K562 (cell line): ENCODE data around the gene FSTL3. TPM values are rescaled to one million over a fixed set of nuclear protein-coding genes. Genes with fewer than 3 reads are reported as not detected.

Source experiments
- ATAC-seq: fragments of 200-7000 bp; cut with Tn5 transposase; 3 replicates; pipeline ENCODE4 v1.9.1; 2020; ENCODE audit warnings: moderate library complexity
- BruUV-seq: library from RNA; stranded (reverse); fragments of 400-500 nt; replicated peaks from 2 replicates; lab custom pipeline; 2021; lab: Mats Ljungman, UMichigan
- CTCF ChIA-PET: fragments of 300-600 bp; formaldehyde crosslinking; extraction: SDS; loops from one replicate; lab custom pipeline; 2021; ENCODE audit warnings: low intra/inter-chr PET ratio; lab: Yijun Ruan, JAX
- POLR2A ChIA-PET: fragments of 300-600, 350-650 bp; sonication (Branson Sonifier 250); formaldehyde crosslinking; extraction: SDS; loops from one replicate; lab custom pipeline; 2021; ENCODE audit warnings: antibody characterized with exemption, inconsistent platforms; lab: Yijun Ruan, JAX
- DNase-seq, 4 experiments: peaks; one replicate each; pipeline versions ENCODE4 v3.0.0 to v3.0.0-alpha.2; 2011 to 2018; ENCODE audit warnings: low spot score in 3 of 4, mixed read lengths in 3 of 4; ENCODE audit errors: extremely low read depth in 1 of 4
- FAIRE-seq: peaks from 2 replicates; lab custom pipeline; 2011; peaks lifted over from hg19 to GRCh38; lab: Jason Lieb, UNC
- H2AFZ ChIP-seq: 2 replicates; pipeline ENCODE4 v1.6.0; 2011; ENCODE audit warnings: low read depth, low read length, control low read depth, inconsistent platforms
- H3K27ac ChIP-seq: fragments of 200-600 bp; 3 replicates; pipeline ENCODE4 v1.8.0; 2011; ENCODE audit warnings: low read depth, mild to moderate bottlenecking, control low read depth, inconsistent platforms, low read length, moderate library complexity, mixed read lengths; ENCODE audit errors: extremely low read depth
- H3K27me3 ChIP-seq, 2 experiments: fragments of 300-600 bp in 1 of 2; 2 replicates in 1 of 2; 3 replicates in 1 of 2; pipeline versions ENCODE4 v1.6.0 to v1.8.0; 2011; ENCODE audit warnings: inconsistent platforms in 2 of 2, low read length in 2 of 2, mild to moderate bottlenecking in 1 of 2, mixed read lengths in 1 of 2, moderate library complexity in 1 of 2; ENCODE audit not compliant: control insufficient read depth in 2 of 2, insufficient read depth in 2 of 2
- H3K36me3 ChIP-seq: fragments of 300-600 bp; 3 replicates; pipeline ENCODE4 v1.8.0; 2011; ENCODE audit warnings: mild to moderate bottlenecking, low read length, inconsistent platforms; ENCODE audit not compliant: control insufficient read depth, insufficient read depth
- H3K4me1 ChIP-seq, 2 experiments: fragments of 200-600 bp in 1 of 2; replicated peaks in 1 of 2; 2 replicates in 1 of 2; 3 replicates in 1 of 2; pipeline versions ENCODE4 v1.5.1 to v1.8.0; 2011; ENCODE audit warnings: inconsistent platforms in 2 of 2, low read length in 2 of 2, mild to moderate bottlenecking in 1 of 2, mixed read lengths in 1 of 2, moderate library complexity in 1 of 2; ENCODE audit not compliant: control insufficient read depth in 2 of 2, insufficient read depth in 2 of 2
- H3K4me2 ChIP-seq: 2 replicates; pipeline ENCODE4 v1.6.1; 2011; ENCODE audit warnings: low read length, control low read depth, inconsistent platforms, mixed read lengths; ENCODE audit not compliant: insufficient read depth
- H3K4me3 ChIP-seq: fragments of 200-600 bp; sonication (generic), shearing (Covaris generic); 2 replicates; pipeline ENCODE4 v1.5.1; 2016; ENCODE audit warnings: control low read depth, inconsistent platforms
- H3K79me2 ChIP-seq: fragments of 200-600 bp; 3 replicates; pipeline ENCODE4 v1.8.0; 2011; ENCODE audit warnings: low read length, inconsistent platforms; ENCODE audit not compliant: control insufficient read depth, insufficient read depth
- H3K9ac ChIP-seq, 2 experiments: 2 replicates each; pipeline versions ENCODE4 v1.6.0 to v1.6.1; 2011; ENCODE audit warnings: low read depth in 2 of 2, low read length in 2 of 2, control low read depth in 1 of 2, inconsistent platforms in 1 of 2, mild to moderate bottlenecking in 1 of 2, mixed read lengths in 1 of 2; ENCODE audit not compliant: insufficient read depth in 1 of 2
- H3K9me1 ChIP-seq: one replicate; pipeline ENCODE4 v1.6.0; 2011; ENCODE audit warnings: inconsistent platforms, mild to moderate bottlenecking, low read length, moderate library complexity; ENCODE audit not compliant: control insufficient read depth, insufficient read depth
- H3K9me3 ChIP-seq: replicated peaks from 2 replicates; pipeline ENCODE4 v1.5.1; 2011; ENCODE audit warnings: low read depth, low read length, inconsistent platforms; ENCODE audit not compliant: control insufficient read depth, insufficient read depth
- H4K20me1 ChIP-seq: replicated peaks from 2 replicates; pipeline ENCODE4 v1.6.1; 2011; ENCODE audit warnings: low read length, inconsistent platforms, mixed read lengths; ENCODE audit not compliant: control insufficient read depth, insufficient read depth
- BCOR ChIP-seq: fragments of 450-650 bp; IDR thresholded peaks from 2 replicates; pipeline ENCODE4 v1.6.1; 2016
- KDM1A ChIP-seq, 2 experiments: fragments of 450-650 bp; IDR thresholded peaks; 2 replicates each; pipeline ENCODE4 v1.6.1; 2016; ENCODE audit warnings: mild to moderate bottlenecking in 2 of 2
- TSC22D4 ChIP-seq: fragments of 450-650 bp; IDR thresholded peaks from 2 replicates; pipeline ENCODE4 v1.6.1; 2016; ENCODE audit warnings: missing genetic modification characterization, missing biosample characterization, control low read depth
- ZBTB7A ChIP-seq: IDR thresholded peaks from 2 replicates; pipeline ENCODE4 v1.6.1; 2011; ENCODE audit warnings: low read depth, mild to moderate bottlenecking, low read length, moderate library complexity, borderline replicate concordance; ENCODE audit not compliant: control insufficient read depth
- ZFP36 ChIP-seq: fragments of 150-350 bp; IDR thresholded peaks from 2 replicates; pipeline ENCODE4 v1.6.1; 2018; ENCODE audit warnings: low read length, low read depth; ENCODE audit not compliant: partially characterized antibody
- ZNF121 ChIP-seq: sonication (generic); formaldehyde crosslinking; conservative IDR thresholded peaks from 2 replicates; pipeline ENCODE4 v1.8.0; 2022; ENCODE audit warnings: missing genetic modification reagents
- WGBS: fragments of 100-300 bp; shearing (Covaris generic); methylation state at CpG from one replicate; pipeline ENCODE4 v1.1.6; 2016; ENCODE audit warnings: low coverage, mixed read lengths; ENCODE audit not compliant: insufficient coverage; ENCODE audit errors: missing lambda C conversion rate; 5-methylcytosine and 5-hydroxymethylcytosine counted together
- in situ Hi-C: fragments of 300-500 bp; cut with MboI; formaldehyde crosslinking; loops from 4 replicates; pipeline ENCODE4 v1.15.0; 2018; ENCODE audit warnings: inconsistent platforms, mixed read lengths
- intact Hi-C: fragments of 100-400 bp; cut with micrococcal nuclease; formaldehyde crosslinking; loops from 2 replicates; pipeline ENCODE4 v1.14.2; 2022
- polyA plus RNA-seq, 8 experiments: library from polyadenylated mRNA; depleted of rRNA in 4 of 8; stranded (reverse) in 5 of 8; unstranded in 3 of 8; fragments of >200 nt; fragmentation: Nextera tagmentation in 2 of 8; fragmentation: Illumina TruSeq in 1 of 8; extraction: Ambion mirVana in 2 of 8; extraction: Trizol in 1 of 8; gene quantifications; 2 replicates each; pipeline versions ENCODE4 v1.2.1 to v1.2.3, GENCODE V29; 2011 to 2014; ENCODE audit warnings: inconsistent platforms in 1 of 8, missing spikeins in 1 of 8
- total RNA-seq, 7 experiments: library from RNA; depleted of rRNA in 6 of 7; stranded (reverse); fragments of >200 nt in 6 of 7; fragmentation: Illumina TruSeq in 2 of 7; extraction: Trizol in 2 of 7; gene quantifications; 2 replicates each; pipeline versions ENCODE4 v1.2.1 to v1.2.3, GENCODE V29; 2011 to 2021; ENCODE audit warnings: low replicate concordance in 1 of 7
- TF ChIP-seq, protein P1 (sequence below): fragments of 200-800 bp; sonication (Bioruptor generic); IDR thresholded peaks from 2 replicates; pipeline ENCODE4 v1.6.1; 2017; ENCODE audit warnings: missing genetic modification characterization, missing compliant biosample characterization

The FSTL3 gene
- total and polyA plus RNA-seq, 9 of the 15 experiments (the other 6 are each of a cell fraction or from before 2014, with no cell fraction given) = 0.35 to 6.8 (median 4.2) TPM; not detected in 1

DNA sequence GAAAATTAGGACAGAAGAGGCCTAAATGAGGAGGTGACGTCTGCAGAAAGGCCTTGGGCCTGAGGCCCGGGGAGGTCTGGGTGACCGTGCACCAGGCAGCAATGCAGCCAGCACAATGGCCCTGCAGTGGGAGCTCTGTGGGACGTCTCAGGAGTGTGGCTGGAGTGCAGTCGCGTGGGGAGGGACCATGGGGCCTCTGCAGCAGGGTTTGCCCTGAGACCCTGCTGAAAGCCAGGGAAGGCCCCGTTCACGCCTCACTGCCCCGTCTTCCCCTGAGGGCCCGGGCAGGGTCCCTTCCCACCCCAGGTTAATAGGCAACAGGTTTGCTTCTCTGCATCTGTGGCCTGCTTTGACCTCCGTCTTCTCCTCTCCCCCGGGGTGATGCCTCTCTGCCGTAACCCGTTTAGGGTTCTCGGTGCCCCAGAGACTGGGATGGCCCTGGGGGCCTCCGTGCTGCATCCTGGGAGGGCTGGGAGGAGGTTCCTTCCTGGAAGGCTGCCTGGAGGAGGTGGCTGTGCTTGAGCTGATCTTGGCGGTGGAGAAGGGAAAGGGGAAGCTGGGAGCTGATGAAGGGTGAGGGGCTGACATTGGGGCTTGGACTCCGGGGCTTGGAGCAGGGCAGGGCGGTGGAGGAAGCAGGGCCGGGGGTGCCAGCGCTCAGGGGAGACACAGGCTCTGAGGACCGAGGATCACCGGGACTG lies 42.2 kb downstream of the FSTL3 start:
- ChIA-PET CTCF (no interaction called here), POLR2A (interaction anchor here (1.4 kb wide), 1 partner anchor 10 kb away, joined by 5 read pairs; no protein-coding TSS in a partner anchor)
- Histone ChIP-seq H2AFZ (no peak overlapping the region), H3K4me1 (peaks cover 0 to 45% of the 10 kb centered on the region in 2 experiments; a peak in 2 of 5 replicates), H3K9me1 (no peaks in the 10 kb centered on the region), H3K27ac (no peak overlapping the region), H3K4me3 (no peak overlapping the region), H3K9me3 (no peaks in the 10 kb centered on the region; the same call in 1 of the 2 replicates), H3K79me2 (no peaks in the 10 kb centered on the region), H3K36me3 (no peaks in the 10 kb centered on the region), H4K20me1 (no peaks in the 10 kb centered on the region), H3K27me3 (no peaks in the 10 kb centered on the region), H3K4me2 (no peak overlapping the region), H3K9ac (peak overlapping the region in 1 of 2 experiments; percentile 78; a peak in 2 of 4 replicates)
- 34% methylated on average over 14 of the region's 23 CpGs for WGBS
- TF ChIP-seq KDM1A (IDR thresholded peaks at IDR 0.05) (peak; percentile 7 to 40; a peak in 1 of 4 replicates), ZNF121 (CRISPR knock-in tag) (no peak), BCOR (peak; percentile 37; the same call in 1 of the 2 replicates), TSC22D4 (tag) (no peak), ZFP36 (peak; percentile 93), ZBTB7A (0 out of 2 replicates have a peak, but pooled peaks have one; percentile 3)
- TF ChIP-seq, protein P1, sequence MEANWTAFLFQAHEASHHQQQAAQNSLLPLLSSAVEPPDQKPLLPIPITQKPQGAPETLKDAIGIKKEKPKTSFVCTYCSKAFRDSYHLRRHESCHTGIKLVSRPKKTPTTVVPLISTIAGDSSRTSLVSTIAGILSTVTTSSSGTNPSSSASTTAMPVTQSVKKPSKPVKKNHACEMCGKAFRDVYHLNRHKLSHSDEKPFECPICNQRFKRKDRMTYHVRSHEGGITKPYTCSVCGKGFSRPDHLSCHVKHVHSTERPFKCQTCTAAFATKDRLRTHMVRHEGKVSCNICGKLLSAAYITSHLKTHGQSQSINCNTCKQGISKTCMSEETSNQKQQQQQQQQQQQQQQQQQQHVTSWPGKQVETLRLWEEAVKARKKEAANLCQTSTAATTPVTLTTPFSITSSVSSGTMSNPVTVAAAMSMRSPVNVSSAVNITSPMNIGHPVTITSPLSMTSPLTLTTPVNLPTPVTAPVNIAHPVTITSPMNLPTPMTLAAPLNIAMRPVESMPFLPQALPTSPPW (CRISPR knock-in tag) = no peak
- no TSS peak for BruUV-seq
- FAIRE-seq = no peak
- in situ Hi-C loops = no loop called here
- intact Hi-C loops = no loop called here
- peak in 1 of 4 experiments; percentile 16 for DNase-seq
- peak; percentile 25; the same call in 1 of the 3 replicates for ATAC-seq
